ENCODE results near the gene INKA2.
"Not testable (repeated sequence)": the region's sequence is repeated elsewhere in the genome, so short reads cannot be mapped to it uniquely, and the experiment has no call there.

The INKA2 gene

GRCh38 chr1:111749628-111750027, 10.4 kb upstream of the INKA2 start:
- DNase-seq (ENCODE audit: low read depth): no peak

GRCh38 chr1:111747947-111748346, 8.8 kb upstream of the INKA2 start:
- DNase-seq (ENCODE audit: low read depth): no peak

GRCh38 chr1:111747282-111747734, 8.1 kb upstream of the INKA2 start:
- no peak for DNase-seq (ENCODE audit: low read depth)

- no peak for DNase-seq (ENCODE audit: low read depth)
Observed at GRCh38 chr1:111746614-111746999, 7.4 kb upstream of the INKA2 start.

GRCh38 chr1:111745675-111746613, 6.7 kb upstream of the INKA2 start:
- DNase-seq (ENCODE audit: low read depth): no peak

- DNase-seq (ENCODE audit: low read depth): peak; percentile 77
Observed at GRCh38 chr1:111743679-111744101, 4.5 kb upstream of the INKA2 start.

- no peak for DNase-seq (ENCODE audit: low read depth)
Observed at GRCh38 chr1:111742938-111743549, 3.8 kb upstream of the INKA2 start.

GRCh38 chr1:111742292-111742691, 3.1 kb upstream of the INKA2 start:
- DNase-seq (ENCODE audit: low read depth): not testable (repeated sequence)

GRCh38 chr1:111739925-111740765, 950 bp upstream of the INKA2 start:
- no peak for DNase-seq (ENCODE audit: low read depth)

GRCh38 chr1:111738436-111739193, 580 bp downstream of the INKA2 start:
- DNase-seq (ENCODE audit: low read depth): no peak

- no peak for DNase-seq (ENCODE audit: low read depth)
Observed at GRCh38 chr1:111738133-111738435, 1.1 kb downstream of the INKA2 start.

GRCh38 chr1:111737216-111738132, 1.7 kb downstream of the INKA2 start:
- DNase-seq (ENCODE audit: low read depth): no peak

- no peak for DNase-seq (ENCODE audit: low read depth)
Observed at GRCh38 chr1:111736548-111737215, 2.5 kb downstream of the INKA2 start.

- DNase-seq (ENCODE audit: low read depth): no peak
Observed at GRCh38 chr1:111735858-111736544, 3.2 kb downstream of the INKA2 start.

- DNase-seq (ENCODE audit: low read depth): no peak
Observed at GRCh38 chr1:111735321-111735720, 3.9 kb downstream of the INKA2 start.

GRCh38 chr1:111734856-111735255, 4.3 kb downstream of the INKA2 start:
- no peak for DNase-seq (ENCODE audit: low read depth)

- no peak for DNase-seq (ENCODE audit: low read depth)
Observed at GRCh38 chr1:111734426-111734825, 4.8 kb downstream of the INKA2 start.

GRCh38 chr1:111733992-111734341, 5.2 kb downstream of the INKA2 start:
- DNase-seq (ENCODE audit: low read depth): no peak

GRCh38 chr1:111733183-111733991, 5.8 kb downstream of the INKA2 start:
- DNase-seq (ENCODE audit: low read depth): peak; percentile 76

Data from GM04503 (cell line).